Prostate gland (tissue), 2 donors: ENCODE measurements around the gene DUXB. TPM values are rescaled to one million over a fixed set of nuclear protein-coding genes. Genes with fewer than 3 reads are reported as not detected.

Source experiments
- DNase-seq: peaks from one replicate; pipeline ENCODE4 v3.0.0-alpha.2; 2019; ENCODE audit warnings: low spot score
- H3K27ac ChIP-seq, 2 donors: fragments of 200-600 bp; sonication (generic); 2 replicates each; pipeline ENCODE4 v1.5.1; 2017 to 2019
- H3K27me3 ChIP-seq: fragments of 200-600 bp; sonication (generic); replicated peaks from 2 replicates; pipeline ENCODE4 v1.5.1; 2019; ENCODE audit not compliant: insufficient read depth
- H3K36me3 ChIP-seq, 2 donors: fragments of 200-600 bp; sonication (generic); 1 replicate in 1 of 2; 2 replicates in 1 of 2; pipeline versions ENCODE4 v1.5.1 to v1.8.1; 2017 to 2019
- H3K4me1 ChIP-seq: fragments of 200-600 bp; sonication (generic); replicated peaks from 2 replicates; pipeline ENCODE4 v1.5.1; 2019
- H3K4me3 ChIP-seq, 2 donors: fragments of 200-600 bp; sonication (generic); 2 replicates each; pipeline ENCODE4 v1.5.1; 2017 to 2019
- H3K9me3 ChIP-seq: fragments of 200-600 bp; sonication (generic); 2 replicates; pipeline ENCODE4 v1.5.1; 2017
- POLR2A ChIP-seq: fragments of 450-650 bp; IDR thresholded peaks from one replicate; pipeline ENCODE4 v1.6.1; 2016; ENCODE audit warnings: antibody characterized with exemption, mild to moderate bottlenecking
- POLR2AphosphoS5 ChIP-seq: sonication (generic); formaldehyde crosslinking; IDR thresholded peaks from one replicate; pipeline ENCODE4 v1.6.1; 2017; ENCODE audit warnings: antibody characterized with exemption
- WGBS: methylation state at CpG from one replicate; pipeline ENCODE4 v1.1.5; 2018; 5-methylcytosine and 5-hydroxymethylcytosine counted together
- intact Hi-C: fragments of 100-400 bp; cut with DNase I; formaldehyde crosslinking; loops from one replicate; pipeline ENCODE4 v1.14.2; 2022
- total RNA-seq, 2 donors: library from RNA; depleted of rRNA; stranded (reverse); fragments of >200 nt; gene quantifications; one replicate each; pipeline ENCODE4 v1.1.0, GENCODE V29; 2016
- TF ChIP-seq, protein P1 (sequence below), 4 experiments: fragments of 200-600 bp in 2 of 4; fragments of 450-650 bp in 2 of 4; sonication (generic) in 2 of 4; IDR thresholded peaks; 1 replicate in 3 of 4; 2 replicates in 1 of 4; pipeline ENCODE4 v1.5.1; 2016 to 2019; ENCODE audit warnings: antibody characterized with exemption in 4 of 4, mild to moderate bottlenecking in 2 of 4, moderate library complexity in 2 of 4

DUXB gene
- total RNA-seq, 2 donors from 2014 or later: not detected

DNA sequence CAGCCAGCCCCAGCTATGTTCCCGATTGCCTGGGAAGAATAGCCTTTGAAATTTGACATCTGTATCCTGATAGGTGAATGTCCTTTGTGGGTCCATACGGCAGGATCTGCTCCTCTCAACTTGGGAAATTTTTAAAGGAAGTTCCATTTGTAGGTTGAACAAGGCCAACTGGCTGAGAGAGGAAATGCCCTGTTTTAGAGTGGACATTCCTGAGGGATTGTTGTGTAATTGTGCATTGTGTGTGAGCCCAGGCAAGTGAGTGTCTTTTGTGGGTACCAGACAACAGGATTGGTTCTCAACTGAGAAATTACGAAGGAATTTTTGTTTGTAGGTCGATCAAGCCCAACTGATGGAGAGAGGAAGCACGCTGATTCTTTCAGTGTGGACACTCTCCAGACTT lies 21.9 kb downstream of the DUXB start:
- intact Hi-C loops: no loop called here

DNA sequence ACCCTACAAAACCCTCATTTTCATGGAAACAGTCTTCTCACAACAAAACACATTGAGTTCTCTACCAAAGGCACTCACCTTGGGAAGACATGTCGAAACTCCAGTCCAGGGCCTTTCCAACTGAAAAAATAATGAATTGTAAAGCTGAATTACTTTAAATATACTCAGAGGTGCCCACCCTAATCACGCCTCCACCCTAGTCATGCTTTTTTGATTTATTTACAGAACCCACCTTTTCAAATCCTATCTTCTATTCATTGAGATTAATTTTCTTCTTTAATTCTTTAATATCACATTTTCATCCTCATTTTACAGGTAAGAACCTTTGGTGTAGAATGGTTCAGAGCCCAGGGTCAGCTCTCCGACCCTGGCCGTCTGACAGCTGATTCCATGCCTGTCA lies 24.4 kb downstream of the DUXB start, which contains the start of gene CPHXL2:
TSS of gene CPHXL2 (minus strand) at position 101 of the 400 bp plus-strand sequence. CDS start at position 91, 10 bp downstream.
- intact Hi-C loops: no loop called here
- Histone ChIP-seq H3K27me3 (no peaks in the 10 kb centered on the region), H3K4me1 (no peaks in the 10 kb centered on the region), H3K4me3 (no peak within 1 kb of the TSS), H3K27ac (no peak within 1 kb of the TSS), H3K36me3 (no peaks in the 10 kb centered on the region), H3K9me3 (no peaks in the 10 kb centered on the region)
- 96% methylated on average over 4 of the region's 4 CpGs for WGBS
- TF ChIP-seq POLR2AphosphoS5: no peak
- TF ChIP-seq, protein P1, sequence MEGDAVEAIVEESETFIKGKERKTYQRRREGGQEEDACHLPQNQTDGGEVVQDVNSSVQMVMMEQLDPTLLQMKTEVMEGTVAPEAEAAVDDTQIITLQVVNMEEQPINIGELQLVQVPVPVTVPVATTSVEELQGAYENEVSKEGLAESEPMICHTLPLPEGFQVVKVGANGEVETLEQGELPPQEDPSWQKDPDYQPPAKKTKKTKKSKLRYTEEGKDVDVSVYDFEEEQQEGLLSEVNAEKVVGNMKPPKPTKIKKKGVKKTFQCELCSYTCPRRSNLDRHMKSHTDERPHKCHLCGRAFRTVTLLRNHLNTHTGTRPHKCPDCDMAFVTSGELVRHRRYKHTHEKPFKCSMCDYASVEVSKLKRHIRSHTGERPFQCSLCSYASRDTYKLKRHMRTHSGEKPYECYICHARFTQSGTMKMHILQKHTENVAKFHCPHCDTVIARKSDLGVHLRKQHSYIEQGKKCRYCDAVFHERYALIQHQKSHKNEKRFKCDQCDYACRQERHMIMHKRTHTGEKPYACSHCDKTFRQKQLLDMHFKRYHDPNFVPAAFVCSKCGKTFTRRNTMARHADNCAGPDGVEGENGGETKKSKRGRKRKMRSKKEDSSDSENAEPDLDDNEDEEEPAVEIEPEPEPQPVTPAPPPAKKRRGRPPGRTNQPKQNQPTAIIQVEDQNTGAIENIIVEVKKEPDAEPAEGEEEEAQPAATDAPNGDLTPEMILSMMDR (IDR thresholded peaks at IDR 0.05): no peak
- TF ChIP-seq POLR2A: no peak
- DNase-seq: no peak

More for the DNA sequence above, 21.9 kb downstream of the DUXB start:
- no peaks in the 10 kb centered on the region for H3K36me3 ChIP-seq
- WGBS: 84% methylated on average over 5 of the region's 5 CpGs
- TF ChIP-seq, protein P1 (IDR thresholded peaks at IDR 0.05): no peak
- TF ChIP-seq POLR2AphosphoS5 (no peak), POLR2A (no peak)
- no peaks in the 10 kb centered on the region for H3K27me3 ChIP-seq
- H3K9me3 ChIP-seq: no peaks in the 10 kb centered on the region
- H3K4me1 ChIP-seq: no peaks in the 10 kb centered on the region
- DNase-seq: no peak
- H3K4me3 ChIP-seq: no peak overlapping the region
- H3K27ac ChIP-seq: no peak overlapping the region

DNA sequence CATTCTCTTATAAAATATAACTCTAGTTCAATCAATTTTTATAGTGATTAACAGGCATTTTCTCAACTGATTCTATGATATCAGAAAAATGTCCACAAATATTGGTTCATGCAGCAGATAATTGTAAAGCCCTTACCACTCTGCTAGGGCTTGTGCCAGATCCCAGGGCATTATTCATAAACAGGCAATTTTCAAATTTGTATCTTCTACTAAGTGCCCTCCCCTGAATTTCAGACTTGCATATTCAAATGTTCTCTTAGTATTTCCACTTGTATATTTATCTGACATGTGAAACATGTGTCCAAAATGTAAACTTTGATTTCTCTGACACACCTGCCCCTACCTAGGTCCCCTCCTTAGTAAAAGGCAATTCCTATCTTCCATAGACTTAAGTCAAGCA lies 33.8 kb downstream of the DUXB start:
- intact Hi-C loops: no loop called here
- Histone ChIP-seq H3K4me1 (no peaks in the 10 kb centered on the region), H3K4me3 (no peak overlapping the region), H3K9me3 (no peaks in the 10 kb centered on the region), H3K27me3 (no peaks in the 10 kb centered on the region), H3K36me3 (no peaks in the 10 kb centered on the region), H3K27ac (no peak overlapping the region)
- TF ChIP-seq POLR2AphosphoS5 (no peak), POLR2A (no peak)
- TF ChIP-seq, protein P1 (IDR thresholded peaks at IDR 0.05): no peak
- DNase-seq: no peak

DNA sequence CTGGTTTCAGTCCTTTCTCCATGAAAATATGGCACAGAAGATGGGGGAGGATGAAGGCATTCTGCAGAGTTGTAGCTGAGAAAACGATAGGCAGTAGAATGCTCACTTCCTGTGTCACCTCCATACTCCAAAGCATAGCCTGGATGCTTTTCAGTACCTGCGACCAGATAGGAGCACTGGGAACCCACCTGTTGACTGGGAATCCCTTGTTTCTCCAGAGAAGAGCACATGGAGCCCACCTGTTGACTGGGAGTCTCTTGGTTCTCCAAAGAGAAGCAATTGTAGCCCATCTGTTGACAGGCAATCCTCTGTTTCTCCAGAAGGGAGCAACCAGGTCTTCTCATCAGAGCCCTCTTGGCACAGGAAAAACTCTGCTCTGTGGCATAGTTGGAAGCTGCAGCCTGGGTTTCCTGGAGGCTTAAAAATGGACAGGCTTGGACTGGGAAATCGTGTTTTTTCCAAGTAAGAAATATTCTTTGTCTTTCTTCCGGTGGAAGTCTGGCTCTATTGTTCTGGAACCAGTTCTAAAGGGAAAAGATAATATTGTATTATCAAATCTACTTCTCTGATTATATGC lies 40.4 kb downstream of the DUXB start:
- no peak overlapping the region for H3K4me3 ChIP-seq
- no peaks in the 10 kb centered on the region for H3K4me1 ChIP-seq
- TF ChIP-seq POLR2A (no peak), POLR2AphosphoS5 (no peak)
- TF ChIP-seq, protein P1 (IDR thresholded peaks at IDR 0.05): no peak
- H3K36me3 ChIP-seq: peaks cover 3 to 9% of the 10 kb centered on the region in 2 donors
- 73% methylated on average over 4 of the region's 4 CpGs for WGBS
- H3K27ac ChIP-seq: no peak overlapping the region
- no peaks in the 10 kb centered on the region for H3K9me3 ChIP-seq
- intact Hi-C loops: no loop called here
- DNase-seq: no peak
- H3K27me3 ChIP-seq: no peaks in the 10 kb centered on the region

DNA sequence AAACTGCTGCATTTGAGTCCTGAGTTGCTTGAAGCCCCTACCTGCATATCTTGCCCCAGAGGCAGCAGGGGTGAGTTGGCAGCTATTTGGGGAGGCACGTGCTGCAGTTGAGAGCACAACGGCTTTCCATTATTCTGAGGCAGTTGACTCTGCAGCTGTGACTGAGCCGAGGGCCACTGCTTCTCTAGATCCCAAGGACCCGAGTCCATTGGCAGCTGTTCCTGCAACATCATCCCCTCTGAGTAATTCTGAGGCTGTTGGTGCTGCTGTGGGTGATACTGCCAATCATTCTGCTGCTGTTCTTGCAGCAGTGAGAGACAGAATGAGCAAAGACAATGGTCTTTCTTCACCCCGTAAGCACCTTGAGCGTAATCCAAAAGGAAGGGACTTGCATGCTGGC lies 40.9 kb downstream of the DUXB start:
- Histone ChIP-seq H3K27ac (no peak overlapping the region), H3K9me3 (no peaks in the 10 kb centered on the region), H3K4me1 (no peaks in the 10 kb centered on the region), H3K36me3 (peaks cover 4 to 11% of the 10 kb centered on the region in 2 donors), H3K4me3 (no peak overlapping the region), H3K27me3 (no peaks in the 10 kb centered on the region)
- DNase-seq: no peak
- 91% methylated on average over 6 of the region's 6 CpGs for WGBS
- TF ChIP-seq POLR2AphosphoS5 (no peak), POLR2A (no peak)
- TF ChIP-seq, protein P1 (IDR thresholded peaks at IDR 0.05): no peak
- intact Hi-C loops: no loop called here
